Endodermal cell (in vitro differentiated cells): ENCODE data around the gene RSPH4A. TPM values are rescaled to one million over a fixed set of nuclear protein-coding genes. Genes with fewer than 3 reads are reported as not detected.
A peak's percentile ranks its signal among the peaks of the same experiment; 100 is the strongest.

Experiments used
- DNase-seq: peaks from one replicate; pipeline ENCODE4 v3.0.0-alpha.2; 2017
- H3K27ac ChIP-seq: 2 replicates; pipeline ENCODE4 v1.5.1; 2013; ENCODE audit warnings: mild to moderate bottlenecking, low read depth, low read length, moderate library complexity
- H3K27me3 ChIP-seq: 2 replicates; pipeline ENCODE4 v1.6.1; 2013; ENCODE audit warnings: mild to moderate bottlenecking, low read length, moderate library complexity; ENCODE audit not compliant: insufficient read depth, control insufficient read depth, poor library complexity, severe bottlenecking
- H3K36me3 ChIP-seq: 2 replicates; pipeline ENCODE4 v1.7.0; 2013; ENCODE audit warnings: mild to moderate bottlenecking, low read length, moderate library complexity; ENCODE audit not compliant: control insufficient read depth, insufficient read depth
- H3K4me1 ChIP-seq: one replicate; pipeline ENCODE4 v1.7.0; 2013; ENCODE audit warnings: low read length; ENCODE audit not compliant: control insufficient read depth, insufficient read depth
- H3K4me3 ChIP-seq: 2 replicates; pipeline ENCODE4 v1.5.1; 2013; ENCODE audit warnings: mild to moderate bottlenecking, low read length, moderate library complexity
- H3K9ac ChIP-seq: 2 replicates; pipeline ENCODE4 v1.6.1; 2013; ENCODE audit warnings: mild to moderate bottlenecking, low read length, moderate library complexity; ENCODE audit not compliant: poor library complexity, severe bottlenecking; ENCODE audit errors: extremely low read depth
- H3K9me3 ChIP-seq: 2 replicates; pipeline ENCODE4 v1.6.1; 2013; ENCODE audit warnings: mild to moderate bottlenecking, low read length, moderate library complexity; ENCODE audit not compliant: control insufficient read depth
- H3K27ac Mint-ChIP-seq: 2 replicates; pipeline ENCODE4 v1.8.0; 2020; ENCODE audit warnings: mixed read lengths
- H3K27me3 Mint-ChIP-seq: 2 replicates; pipeline ENCODE4 v1.8.0; 2021; ENCODE audit warnings: mild to moderate bottlenecking, mixed read lengths; ENCODE audit not compliant: insufficient read depth
- H3K36me3 Mint-ChIP-seq: 2 replicates; pipeline ENCODE4 v1.8.0; 2020; ENCODE audit warnings: low read depth, mixed read lengths
- H3K4me1 Mint-ChIP-seq: 2 replicates; pipeline ENCODE4 v1.8.0; 2020; ENCODE audit warnings: mixed read lengths
- H3K4me3 Mint-ChIP-seq: 2 replicates; pipeline ENCODE4 v1.8.0; 2020; ENCODE audit warnings: mild to moderate bottlenecking, moderate library complexity, mixed read lengths
- H3K9me3 Mint-ChIP-seq: 2 replicates; pipeline ENCODE4 v1.8.0; 2020; ENCODE audit warnings: mild to moderate bottlenecking, mixed read lengths
- CTCF ChIP-seq: fragments of 200-600 bp; sonication (generic); conservative IDR thresholded peaks from 2 replicates; pipeline ENCODE4 v1.5.0; 2021; ENCODE audit warnings: antibody characterized with exemption, mild to moderate bottlenecking
- WGBS, 2 experiments: methylation state at CpG; one replicate each; pipeline versions ENCODE4 v1.1.5 to v1.1.7; 2013; ENCODE audit warnings: missing lambda C conversion rate in 2 of 2, mixed read lengths in 1 of 2; ENCODE audit not compliant: insufficient coverage in 1 of 2, insufficient read length in 1 of 2; 5-methylcytosine and 5-hydroxymethylcytosine counted together
- total RNA-seq, 2 donors: library from RNA; stranded (reverse); fragmentation: NEBNext Ultra II Directional in 1 of 2; extraction: Animal tissue kit (Norgen Biotek cat#: 25700) in 1 of 2; gene quantifications; 2 replicates in 1 of 2; 3 replicates in 1 of 2; pipeline ENCODE4 v1.2.1, GENCODE V29; 2021

The RSPH4A gene
- total RNA-seq, 2 donors from 2014 or later = 0.92 to 1.2 TPM

- no peak overlapping the region for H3K9ac ChIP-seq
- Mint-ChIP-seq H3K27me3 (peaks cover 7% of the 10 kb centered on the region), H3K36me3 (no peaks in the 10 kb centered on the region), H3K4me1 (no peaks in the 10 kb centered on the region), H3K9me3 (peaks cover 3% of the 10 kb centered on the region), H3K27ac (no peak overlapping the region), H3K4me3 (no peak overlapping the region)
- no peaks in the 10 kb centered on the region for H3K36me3 ChIP-seq
- no peak overlapping the region for H3K27ac ChIP-seq
- no peaks in the 10 kb centered on the region for H3K27me3 ChIP-seq
- no peak for DNase-seq
- H3K4me1 ChIP-seq = no peaks in the 10 kb centered on the region
- TF ChIP-seq CTCF = no peak
- WGBS, 2 experiments = 87 to 90% methylated on average over 1 of the region's 1 CpG
- H3K9me3 ChIP-seq = peaks cover 7% of the 10 kb centered on the region
- H3K4me3 ChIP-seq = no peak overlapping the region
Observed at GRCh38 chr6:116676021-116676420, 59.7 kb downstream of the RSPH4A start.

GRCh38 chr6:116680880-116681672, 64.8 kb downstream of the RSPH4A start, which contains the start of gene KPNA5:
Gene KPNA5, plus strand, starts transcription at chr6:116681211. Its CDS starts 124 bp downstream, at chr6:116681335.
- H3K27me3 ChIP-seq = no peaks in the 10 kb centered on the region
- H3K4me1 ChIP-seq = no peaks in the 10 kb centered on the region
- peak within 1 kb of the TSS; percentile 90 for H3K27ac ChIP-seq
- Mint-ChIP-seq H3K27me3 (no peaks in the 10 kb centered on the region), H3K4me3 (peak within 1 kb of the TSS; percentile 85), H3K36me3 (peaks cover 17% of the 10 kb centered on the region), H3K9me3 (no peaks in the 10 kb centered on the region), H3K4me1 (peaks cover 2% of the 10 kb centered on the region), H3K27ac (peak within 1 kb of the TSS; percentile 96)
- peak within 1 kb of the TSS; percentile 96 for H3K4me3 ChIP-seq
- WGBS, 2 experiments = 0 to 1% methylated on average over 22 to 69 of the region's 69 CpGs
- DNase-seq = peak; percentile 98
- peaks cover 11% of the 10 kb centered on the region for H3K36me3 ChIP-seq
- H3K9ac ChIP-seq = peak within 1 kb of the TSS; percentile 77
- no peaks in the 10 kb centered on the region for H3K9me3 ChIP-seq
- TF ChIP-seq CTCF = no peak

GRCh38 chr6:116682334-116682712, 66.0 kb downstream of the RSPH4A start:
- H3K4me1 Mint-ChIP-seq = peaks cover 6% of the 10 kb centered on the region
- no peak overlapping the region for H3K27ac ChIP-seq
- no peaks in the 10 kb centered on the region for H3K9me3 ChIP-seq
- TF ChIP-seq CTCF = no peak
- peaks cover 20% of the 10 kb centered on the region for H3K36me3 Mint-ChIP-seq
- peak overlapping the region; percentile 96 for H3K4me3 ChIP-seq
- H3K9ac ChIP-seq = no peak overlapping the region
- 77% methylated on average over 5 of the region's 5 CpGs; no CpG with 5 or more reads in 1 of the 2 experiments for WGBS, 2 experiments
- H3K4me1 ChIP-seq = no peaks in the 10 kb centered on the region
- H3K36me3 ChIP-seq = peaks cover 11% of the 10 kb centered on the region
- peak overlapping the region; percentile 85 for H3K4me3 Mint-ChIP-seq
- no peaks in the 10 kb centered on the region for H3K9me3 Mint-ChIP-seq
- H3K27me3 Mint-ChIP-seq = no peaks in the 10 kb centered on the region
- H3K27ac Mint-ChIP-seq = peak overlapping the region; percentile 50
- H3K27me3 ChIP-seq = no peaks in the 10 kb centered on the region
- DNase-seq = no peak

Other genes with a start within 250 kb of the RSPH4A start
- gene DSE, start 245.5 kb upstream of the RSPH4A start, total RNA-seq = 10 to 100 TPM; 42.3 to 44.3 TPM
- gene CALHM6, start 155.1 kb upstream of the RSPH4A start, total RNA-seq = under 1 TPM in 1 of 2 donors, not detected in 1; 0.95 TPM
- gene CALHM5, start 104.8 kb upstream of the RSPH4A start, total RNA-seq = under 1 TPM; 0.18 to 0.20 TPM
- not detected for gene TRAPPC3L, start 70.8 kb upstream of the RSPH4A start, total RNA-seq
- not detected for gene CALHM4, start 62.7 kb upstream of the RSPH4A start, total RNA-seq
- gene RWDD1, start 45.0 kb upstream of the RSPH4A start, total RNA-seq = 10 to 100 TPM; 35.5 to 35.8 TPM
- gene ZUP1, start 52.3 kb downstream of the RSPH4A start, total RNA-seq = 10 to 100 TPM; 18.5 to 26.1 TPM
- 10 to 100 TPM; 10.4 to 20.1 TPM for gene KPNA5, start 64.7 kb downstream of the RSPH4A start, total RNA-seq
- gene FAM162B, start 149.2 kb downstream of the RSPH4A start, total RNA-seq = 1 to 10 TPM in 1 of 2 donors, under 1 TPM in 1; 0.79 to 1.1 TPM
- not detected for gene GPRC6A, start 212.6 kb downstream of the RSPH4A start, total RNA-seq